Activated T-cell treated with anti-CD3 and anti-CD28 coated beads, Interleukin-2, amount 50 U/mL, for 4 hours (primary cell): Measurements from ENCODE around the gene TULP4. TPM values are rescaled to one million over a fixed set of nuclear protein-coding genes. Genes with fewer than 3 reads are reported as not detected.
"Not testable (repeated sequence)": the region's sequence is repeated elsewhere in the genome, so short reads cannot be mapped to it uniquely, and the experiment has no call there.

Experiments
- ATAC-seq, 2 donors: fragments of 200-7000 bp; cut with Tn5 transposase; one replicate each; pipeline ENCODE4 v1.10.0; 2021
- DNase-seq: peaks from one replicate; pipeline ENCODE4 v3.0.0-alpha.2; 2020
- H3K27me3 Mint-ChIP-seq: one replicate; pipeline ENCODE4 v1.8.0; 2021; ENCODE audit warnings: low read depth, mixed read lengths
- H3K36me3 Mint-ChIP-seq: one replicate; pipeline ENCODE4 v1.8.0; 2022; ENCODE audit warnings: mixed read lengths; ENCODE audit not compliant: insufficient read depth
- H3K4me1 Mint-ChIP-seq: one replicate; pipeline ENCODE4 v1.8.0; 2021; ENCODE audit warnings: low read depth, mixed read lengths
- H3K4me3 Mint-ChIP-seq: one replicate; pipeline ENCODE4 v1.8.0; 2021; ENCODE audit warnings: mild to moderate bottlenecking, moderate library complexity, mixed read lengths
- H3K9me3 Mint-ChIP-seq: one replicate; pipeline ENCODE4 v1.8.0; 2021; ENCODE audit warnings: mixed read lengths
- total RNA-seq, 3 donors: library from RNA; stranded (reverse); gene quantifications; one replicate each; pipeline ENCODE4 v1.2.1, GENCODE V29; 2021

TULP4 gene
- total RNA-seq, 3 donors from 2014 or later = 23.4 to 24.8 (median 23.9) TPM

- DNase-seq, H3K27me3 Mint-ChIP-seq, H3K9me3 Mint-ChIP-seq, H3K4me1 Mint-ChIP-seq, ATAC-seq, H3K4me3 Mint-ChIP-seq: not testable (repeated sequence)
- peaks cover 16% of the 10 kb centered on the region for H3K36me3 Mint-ChIP-seq
These were observed 79.7 kb downstream of the TULP4 start for GRCh38 chr6:158391977-158392376.

GRCh38 chr6:158396136-158396535 lies 83.9 kb downstream of the TULP4 start:
- peaks cover 10% of the 10 kb centered on the region for H3K4me1 Mint-ChIP-seq
- ATAC-seq (no peak), DNase-seq (no peak)
- H3K27me3 Mint-ChIP-seq = no peaks in the 10 kb centered on the region
- peaks cover 14% of the 10 kb centered on the region for H3K36me3 Mint-ChIP-seq
- no peak overlapping the region for H3K4me3 Mint-ChIP-seq
- no peaks in the 10 kb centered on the region for H3K9me3 Mint-ChIP-seq

GRCh38 chr6:158397578-158397977 lies 85.3 kb downstream of the TULP4 start:
- Mint-ChIP-seq H3K4me1 (peaks cover 8% of the 10 kb centered on the region), H3K36me3 (peaks cover 10% of the 10 kb centered on the region), H3K27me3 (no peaks in the 10 kb centered on the region), H3K9me3 (no peaks in the 10 kb centered on the region), H3K4me3 (no peak overlapping the region)
- ATAC-seq (no peak), DNase-seq (no peak)

GRCh38 chr6:158398252-158399024 lies 86.2 kb downstream of the TULP4 start:
- Mint-ChIP-seq H3K9me3 (no peaks in the 10 kb centered on the region), H3K27me3 (no peaks in the 10 kb centered on the region), H3K36me3 (peaks cover 10% of the 10 kb centered on the region), H3K4me1 (peaks cover 8% of the 10 kb centered on the region), H3K4me3 (no peak overlapping the region)
- DNase-seq (no peak), ATAC-seq (no peak)

DNA sequence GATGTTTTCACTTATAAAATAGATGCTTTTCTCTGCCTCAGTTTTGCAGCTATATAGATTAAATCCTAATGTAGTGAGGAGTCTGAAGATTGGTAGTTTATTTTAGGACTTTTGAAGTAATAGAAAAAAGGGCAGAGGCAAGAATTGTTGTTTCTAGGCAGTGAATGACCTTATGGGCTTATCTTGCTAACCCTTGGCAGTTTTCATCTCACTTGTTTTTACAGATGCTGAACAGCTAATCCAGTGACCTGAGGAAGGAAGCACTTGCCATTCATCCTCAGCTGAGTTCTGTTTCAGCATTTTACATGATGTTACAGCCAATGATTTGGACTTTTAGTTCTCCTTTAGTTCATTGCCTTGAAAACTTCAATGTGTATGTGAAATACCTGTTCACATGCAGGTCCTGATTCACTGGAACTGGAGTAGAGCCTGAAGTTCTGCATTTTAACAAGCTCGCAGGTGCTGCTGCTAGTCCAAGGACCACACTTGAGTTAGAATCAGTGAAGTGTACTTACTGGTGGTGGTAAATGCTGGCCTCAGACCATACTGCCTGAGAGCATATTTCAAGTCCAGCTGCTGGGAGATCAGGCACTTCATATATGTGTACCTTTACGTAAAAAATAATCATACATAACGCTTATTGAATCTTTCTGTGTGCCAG lies 86.9 kb downstream of the TULP4 start:
- DNase-seq (no peak), ATAC-seq (no peak)
- no peak overlapping the region for H3K4me3 Mint-ChIP-seq
- H3K4me1 Mint-ChIP-seq = peaks cover 8% of the 10 kb centered on the region
- H3K36me3 Mint-ChIP-seq = peaks cover 7% of the 10 kb centered on the region
- H3K27me3 Mint-ChIP-seq = no peaks in the 10 kb centered on the region
- no peaks in the 10 kb centered on the region for H3K9me3 Mint-ChIP-seq

GRCh38 chr6:158402184-158402583 lies 89.9 kb downstream of the TULP4 start:
- no peaks in the 10 kb centered on the region for H3K27me3 Mint-ChIP-seq
- peaks cover 2% of the 10 kb centered on the region for H3K4me1 Mint-ChIP-seq
- H3K9me3 Mint-ChIP-seq = no peaks in the 10 kb centered on the region
- peaks cover 3% of the 10 kb centered on the region for H3K36me3 Mint-ChIP-seq
- ATAC-seq = no peak
- DNase-seq = no peak
- no peak overlapping the region for H3K4me3 Mint-ChIP-seq

- not testable (repeated sequence) for H3K9me3 Mint-ChIP-seq, H3K4me3 Mint-ChIP-seq, DNase-seq, H3K27me3 Mint-ChIP-seq, H3K4me1 Mint-ChIP-seq, ATAC-seq, H3K36me3 Mint-ChIP-seq
These were observed 93.1 kb downstream of the TULP4 start for GRCh38 chr6:158405321-158405831.

DNA sequence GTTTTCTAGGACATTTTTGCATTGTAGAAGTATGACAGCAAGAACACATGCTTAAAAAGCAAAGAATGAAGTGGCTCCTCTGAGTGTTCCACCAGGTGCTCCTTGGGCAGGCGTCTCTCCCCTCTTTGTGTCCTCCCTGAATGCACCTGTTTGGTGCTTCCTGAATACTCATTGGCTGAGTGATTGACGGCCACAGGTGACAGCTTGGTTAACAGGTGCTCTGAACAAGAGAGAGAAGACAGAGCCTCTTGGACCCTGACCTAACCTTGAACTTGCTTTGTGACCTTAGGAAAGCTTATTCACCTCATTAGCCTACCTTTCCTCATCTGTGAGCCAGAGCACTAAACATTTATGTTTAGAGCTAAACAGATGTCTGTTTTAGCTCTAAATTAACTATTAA lies 93.7 kb downstream of the TULP4 start:
- H3K4me3 Mint-ChIP-seq = no peak overlapping the region
- no peaks in the 10 kb centered on the region for H3K9me3 Mint-ChIP-seq
- ATAC-seq = no peak
- H3K36me3 Mint-ChIP-seq = peaks cover 3% of the 10 kb centered on the region
- no peaks in the 10 kb centered on the region for H3K27me3 Mint-ChIP-seq
- H3K4me1 Mint-ChIP-seq = peaks cover 10% of the 10 kb centered on the region
- no peak for DNase-seq

GRCh38 chr6:158406736-158407135 lies 94.5 kb downstream of the TULP4 start:
- ATAC-seq (no peak), DNase-seq (no peak)
- no peak overlapping the region for H3K4me3 Mint-ChIP-seq
- no peaks in the 10 kb centered on the region for H3K27me3 Mint-ChIP-seq
- H3K36me3 Mint-ChIP-seq = peaks cover 3% of the 10 kb centered on the region
- peaks cover 10% of the 10 kb centered on the region for H3K4me1 Mint-ChIP-seq
- H3K9me3 Mint-ChIP-seq = no peaks in the 10 kb centered on the region

- Mint-ChIP-seq H3K4me3 (no peak overlapping the region), H3K9me3 (no peaks in the 10 kb centered on the region), H3K27me3 (no peaks in the 10 kb centered on the region), H3K4me1 (peaks cover 10% of the 10 kb centered on the region), H3K36me3 (peaks cover 6% of the 10 kb centered on the region)
- no peak for DNase-seq
- ATAC-seq = no peak
These were observed 95.7 kb downstream of the TULP4 start for GRCh38 chr6:158408013-158408412.

GRCh38 chr6:158408552-158409130 lies 96.4 kb downstream of the TULP4 start:
- no peaks in the 10 kb centered on the region for H3K27me3 Mint-ChIP-seq
- peaks cover 9% of the 10 kb centered on the region for H3K36me3 Mint-ChIP-seq
- peaks cover 10% of the 10 kb centered on the region for H3K4me1 Mint-ChIP-seq
- ATAC-seq (no peak), DNase-seq (no peak)
- H3K9me3 Mint-ChIP-seq = no peaks in the 10 kb centered on the region
- no peak overlapping the region for H3K4me3 Mint-ChIP-seq

GRCh38 chr6:158409451-158409850 lies 97.2 kb downstream of the TULP4 start:
- Mint-ChIP-seq H3K9me3 (no peaks in the 10 kb centered on the region), H3K4me1 (peaks cover 10% of the 10 kb centered on the region), H3K4me3 (no peak overlapping the region), H3K27me3 (no peaks in the 10 kb centered on the region), H3K36me3 (peaks cover 6% of the 10 kb centered on the region)
- DNase-seq (no peak), ATAC-seq (no peak)

GRCh38 chr6:158410784-158411183 lies 98.5 kb downstream of the TULP4 start:
- H3K4me1 Mint-ChIP-seq = peaks cover 10% of the 10 kb centered on the region
- no peak overlapping the region for H3K4me3 Mint-ChIP-seq
- no peaks in the 10 kb centered on the region for H3K27me3 Mint-ChIP-seq
- peaks cover 11% of the 10 kb centered on the region for H3K36me3 Mint-ChIP-seq
- no peak for DNase-seq
- no peaks in the 10 kb centered on the region for H3K9me3 Mint-ChIP-seq
- ATAC-seq = no peak

GRCh38 chr6:158411998-158412397 lies 99.7 kb downstream of the TULP4 start:
- Mint-ChIP-seq H3K36me3 (peaks cover 14% of the 10 kb centered on the region), H3K27me3 (no peaks in the 10 kb centered on the region), H3K9me3 (no peaks in the 10 kb centered on the region), H3K4me1 (peaks cover 10% of the 10 kb centered on the region), H3K4me3 (no peak overlapping the region)
- ATAC-seq = no peak
- no peak for DNase-seq

DNA sequence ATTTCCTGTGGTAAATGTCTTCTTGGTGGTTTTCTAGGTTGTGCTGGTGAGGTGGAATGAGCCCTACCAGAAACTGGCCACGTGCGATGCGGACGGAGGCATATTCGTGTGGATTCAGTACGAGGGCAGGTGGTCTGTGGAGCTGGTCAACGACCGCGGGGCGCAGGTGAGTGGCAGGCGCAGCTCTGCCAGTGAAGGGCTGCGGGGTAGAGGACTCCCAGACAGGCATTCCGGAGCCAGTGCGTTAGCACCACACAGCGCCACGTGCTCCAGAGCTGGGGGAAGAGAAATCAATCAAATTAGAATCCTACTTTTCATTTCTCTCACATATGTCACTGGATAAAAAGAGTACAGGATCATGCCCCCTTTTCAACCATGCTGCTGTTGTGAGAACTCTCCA lies 100.8 kb downstream of the TULP4 start:
- no peaks in the 10 kb centered on the region for H3K27me3 Mint-ChIP-seq
- ATAC-seq (no peak), DNase-seq (no peak)
- peaks cover 8% of the 10 kb centered on the region for H3K4me1 Mint-ChIP-seq
- no peak overlapping the region for H3K4me3 Mint-ChIP-seq
- H3K36me3 Mint-ChIP-seq = peaks cover 22% of the 10 kb centered on the region
- no peaks in the 10 kb centered on the region for H3K9me3 Mint-ChIP-seq
